Lower lobe of right lung (tissue), 2 donors: Measurements from ENCODE around the gene TMEM121B. TPM values are rescaled to one million over a fixed set of nuclear protein-coding genes. Genes with fewer than 3 reads are reported as not detected.
"Not testable (repeated sequence)": the region's sequence is repeated elsewhere in the genome, so short reads cannot be mapped to it uniquely, and the experiment has no call there.

Source experiments
- ATAC-seq, 2 donors: fragments of 200-7000 bp; cut with Tn5 transposase; one replicate each; pipeline ENCODE4 v1.9.1; 2020 to 2022; ENCODE audit warnings: mild to moderate bottlenecking in 2 of 2, moderate library complexity in 2 of 2
- DNase-seq: peaks from one replicate; pipeline ENCODE4 v3.0.0-alpha.2; 2020
- H3K27ac ChIP-seq: fragments of 200-600 bp; one replicate; pipeline ENCODE4 v1.8.0; 2022
- H3K27me3 ChIP-seq: fragments of 200-600 bp; one replicate; pipeline ENCODE4 v1.8.0; 2022; ENCODE audit warnings: low read depth
- H3K36me3 ChIP-seq: fragments of 200-600 bp; one replicate; pipeline ENCODE4 v1.8.0; 2022; ENCODE audit warnings: mild to moderate bottlenecking
- H3K4me1 ChIP-seq: fragments of 200-600 bp; one replicate; pipeline ENCODE4 v1.8.0; 2022
- H3K4me3 ChIP-seq: fragments of 200-600 bp; one replicate; pipeline ENCODE4 v1.8.0; 2022; ENCODE audit warnings: mild to moderate bottlenecking
- H3K9me3 ChIP-seq: fragments of 200-600 bp; one replicate; pipeline ENCODE4 v1.8.0; 2022
- intact Hi-C: fragments of 100-400 bp; cut with DNase I; formaldehyde crosslinking; loops from one replicate; pipeline ENCODE4 v1.11.0; 2022
- total RNA-seq: library from RNA; stranded (reverse); fragmentation: NEBNext Ultra II Directional; extraction: Animal tissue kit (Norgen Biotek cat#: 25700); gene quantifications from one replicate; pipeline ENCODE4 v1.2.1, GENCODE V29; 2021
- TF ChIP-seq, protein P1 (sequence below): fragments of 200-600 bp; IDR thresholded peaks from one replicate; pipeline ENCODE4 v1.8.0; 2022; ENCODE audit warnings: antibody characterized with exemption, mild to moderate bottlenecking
- donor health status: DM: no; HTN: yes; CAD: no; lungs with severe emphysema.

Gene TMEM121B
- total RNA-seq, 1 donor from 2014 or later = 0.97 TPM

DNA sequence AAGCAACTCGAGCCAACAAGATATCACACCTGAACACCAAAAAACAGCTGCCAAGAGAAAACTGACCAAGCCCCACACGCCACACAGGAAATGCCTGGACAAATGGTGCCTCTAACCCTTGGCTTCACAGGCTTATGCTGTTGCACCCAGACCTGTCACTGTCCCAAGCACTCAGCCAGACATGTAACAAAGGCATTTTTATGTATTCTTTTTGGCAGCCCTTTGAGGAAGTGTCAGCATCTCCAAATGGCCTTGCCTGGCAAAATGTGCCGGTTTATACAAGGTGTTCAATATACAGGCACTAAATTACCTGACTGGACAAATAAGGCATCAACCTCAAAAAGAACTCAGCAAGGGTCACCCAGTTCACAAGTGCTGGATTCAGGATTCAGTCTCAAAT, 31.8 kb upstream of the TMEM121B start:
- ATAC-seq (no peak), DNase-seq (no peak)
- Histone ChIP-seq H3K36me3 (peaks cover 21% of the 10 kb centered on the region), H3K9me3 (no peaks in the 10 kb centered on the region), H3K27ac (no peak overlapping the region), H3K4me3 (no peak overlapping the region), H3K27me3 (no peaks in the 10 kb centered on the region), H3K4me1 (peaks cover 23% of the 10 kb centered on the region)
- intact Hi-C loops = no loop called here
- TF ChIP-seq, protein P1, sequence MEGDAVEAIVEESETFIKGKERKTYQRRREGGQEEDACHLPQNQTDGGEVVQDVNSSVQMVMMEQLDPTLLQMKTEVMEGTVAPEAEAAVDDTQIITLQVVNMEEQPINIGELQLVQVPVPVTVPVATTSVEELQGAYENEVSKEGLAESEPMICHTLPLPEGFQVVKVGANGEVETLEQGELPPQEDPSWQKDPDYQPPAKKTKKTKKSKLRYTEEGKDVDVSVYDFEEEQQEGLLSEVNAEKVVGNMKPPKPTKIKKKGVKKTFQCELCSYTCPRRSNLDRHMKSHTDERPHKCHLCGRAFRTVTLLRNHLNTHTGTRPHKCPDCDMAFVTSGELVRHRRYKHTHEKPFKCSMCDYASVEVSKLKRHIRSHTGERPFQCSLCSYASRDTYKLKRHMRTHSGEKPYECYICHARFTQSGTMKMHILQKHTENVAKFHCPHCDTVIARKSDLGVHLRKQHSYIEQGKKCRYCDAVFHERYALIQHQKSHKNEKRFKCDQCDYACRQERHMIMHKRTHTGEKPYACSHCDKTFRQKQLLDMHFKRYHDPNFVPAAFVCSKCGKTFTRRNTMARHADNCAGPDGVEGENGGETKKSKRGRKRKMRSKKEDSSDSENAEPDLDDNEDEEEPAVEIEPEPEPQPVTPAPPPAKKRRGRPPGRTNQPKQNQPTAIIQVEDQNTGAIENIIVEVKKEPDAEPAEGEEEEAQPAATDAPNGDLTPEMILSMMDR = no peak

DNA sequence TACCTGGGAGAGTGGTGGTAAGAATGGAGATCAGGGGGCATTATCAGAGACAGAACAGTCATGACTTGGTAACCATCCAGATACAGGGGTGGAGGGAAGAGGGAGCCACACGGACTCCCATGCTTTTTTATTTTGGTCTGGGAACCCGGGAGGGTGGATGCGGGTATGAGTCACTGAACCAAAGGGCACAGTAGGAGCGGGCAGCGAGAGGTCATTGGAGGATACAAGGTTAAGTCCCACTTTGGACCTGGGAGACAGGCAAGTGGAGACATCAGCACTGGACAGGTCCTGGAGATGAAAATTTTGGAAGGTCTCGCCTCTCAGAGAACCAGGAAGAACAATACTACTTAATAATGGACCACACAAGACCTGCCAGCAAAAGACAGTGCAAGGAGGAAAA, 31.2 kb upstream of the TMEM121B start:
- Histone ChIP-seq H3K4me3 (no peak overlapping the region), H3K27ac (no peak overlapping the region), H3K27me3 (no peaks in the 10 kb centered on the region), H3K9me3 (no peaks in the 10 kb centered on the region), H3K4me1 (peaks cover 17% of the 10 kb centered on the region), H3K36me3 (peaks cover 24% of the 10 kb centered on the region)
- intact Hi-C loops = no loop called here
- TF ChIP-seq, protein P1 = no peak
- DNase-seq (no peak), ATAC-seq (no peak)

GRCh38 chr22:17149076-17149815, 28.1 kb upstream of the TMEM121B start:
- DNase-seq (peak; percentile 13), ATAC-seq (no peak)
- Histone ChIP-seq H3K36me3 (peaks cover 33% of the 10 kb centered on the region), H3K27me3 (no peaks in the 10 kb centered on the region), H3K9me3 (no peaks in the 10 kb centered on the region), H3K4me3 (no peak overlapping the region), H3K4me1 (no peaks in the 10 kb centered on the region), H3K27ac (no peak overlapping the region)
- intact Hi-C loops = no loop called here
- TF ChIP-seq, protein P1 = no peak

DNA sequence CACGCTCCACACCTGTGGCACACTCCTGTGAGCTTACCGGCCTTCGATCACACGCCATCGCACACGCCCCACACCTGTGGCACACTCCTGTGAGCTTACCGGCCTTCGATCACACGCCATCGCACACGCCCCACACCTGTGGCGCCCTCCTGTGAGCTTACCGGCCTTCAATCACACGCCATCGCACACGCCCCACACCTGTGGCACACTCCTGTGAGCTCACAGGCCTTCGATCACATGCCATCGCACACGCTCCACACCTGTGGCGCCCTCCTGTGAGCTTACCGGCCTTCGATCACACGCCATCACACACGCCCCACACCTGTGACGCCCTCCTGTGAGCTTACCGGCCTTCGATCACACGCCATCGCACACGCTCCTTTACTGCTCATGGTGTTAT, 26.3 kb upstream of the TMEM121B start:
- not testable (repeated sequence) for ATAC-seq, DNase-seq

GRCh38 chr22:17145021-17145680, 24.0 kb upstream of the TMEM121B start:
- intact Hi-C loops = no loop called here
- no peak for DNase-seq
- Histone ChIP-seq H3K9me3 (no peaks in the 10 kb centered on the region), H3K4me1 (no peaks in the 10 kb centered on the region), H3K27me3 (no peaks in the 10 kb centered on the region), H3K4me3 (no peak overlapping the region), H3K36me3 (peaks cover 74% of the 10 kb centered on the region), H3K27ac (no peak overlapping the region)
- TF ChIP-seq, protein P1 = no peak
- no peak for ATAC-seq

More for the DNA sequence above, 26.3 kb upstream of the TMEM121B start:
- H3K27me3 ChIP-seq, H3K4me3 ChIP-seq, intact Hi-C loops, H3K27ac ChIP-seq, H3K4me1 ChIP-seq, H3K9me3 ChIP-seq: not testable (repeated sequence)
- peaks cover 51% of the 10 kb centered on the region for H3K36me3 ChIP-seq

DNA sequence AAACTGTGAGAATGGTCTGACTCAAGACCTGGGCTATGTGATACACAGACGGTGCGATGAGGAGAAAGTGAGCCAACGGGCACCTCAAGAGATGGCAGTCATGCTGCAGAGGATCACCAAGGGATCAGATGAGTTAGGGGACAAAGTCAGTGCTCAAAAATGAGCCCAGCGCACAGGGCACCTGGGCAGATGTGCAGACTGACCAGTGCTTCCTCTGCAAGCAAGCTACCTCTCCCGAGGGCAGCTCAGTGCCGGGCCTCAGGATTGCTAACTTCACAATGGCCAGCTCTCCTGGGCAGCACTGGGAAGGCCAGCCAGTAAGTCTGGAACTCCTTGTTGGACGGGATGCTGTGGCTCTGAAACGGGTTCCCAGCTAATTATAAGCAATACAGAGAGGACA, 22.7 kb upstream of the TMEM121B start:
- DNase-seq = no peak
- TF ChIP-seq, protein P1 = no peak
- no peak overlapping the region for H3K27ac ChIP-seq

More for the DNA sequence above, 22.7 kb upstream of the TMEM121B start:
- H3K4me3 ChIP-seq = no peak overlapping the region
- ATAC-seq = peak in 1 of 2 donors; percentile 10
- intact Hi-C loops = no loop called here
- H3K9me3 ChIP-seq = no peaks in the 10 kb centered on the region
- no peaks in the 10 kb centered on the region for H3K27me3 ChIP-seq
- no peaks in the 10 kb centered on the region for H3K4me1 ChIP-seq
- peaks cover 77% of the 10 kb centered on the region for H3K36me3 ChIP-seq
